RPMI8226 (cell line): Measurements from ENCODE around the gene MBOAT1.

ENCODE experiments used
- DNase-seq: peaks from one replicate; pipeline ENCODE4 v3.0.0-alpha.2; 2015

Gene MBOAT1

DNA sequence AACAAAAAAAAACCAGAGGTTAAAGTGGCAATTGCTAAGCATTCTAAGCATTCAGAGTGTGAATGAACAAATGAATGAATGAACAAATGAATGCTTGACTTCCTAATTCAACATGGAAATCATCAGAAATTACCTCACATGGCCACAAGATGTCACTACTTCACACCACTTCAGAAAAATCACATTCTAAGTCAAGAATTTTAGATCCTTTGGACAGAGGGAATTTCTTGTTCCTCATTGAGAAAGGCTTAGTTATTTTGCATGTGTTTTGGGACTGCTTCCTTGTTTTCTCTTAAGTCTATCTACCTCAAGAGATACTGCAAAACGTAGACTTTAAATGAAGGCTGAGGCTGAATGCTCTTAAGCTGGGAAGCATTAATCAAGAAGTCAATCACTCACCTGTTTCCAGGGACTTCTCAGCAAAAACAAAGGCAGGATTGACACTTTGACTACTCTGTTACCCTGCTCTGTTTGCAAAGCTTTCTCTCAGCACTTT, 120.2 kb downstream of the MBOAT1 start:
- DNase-seq: peak; percentile 48

DNA sequence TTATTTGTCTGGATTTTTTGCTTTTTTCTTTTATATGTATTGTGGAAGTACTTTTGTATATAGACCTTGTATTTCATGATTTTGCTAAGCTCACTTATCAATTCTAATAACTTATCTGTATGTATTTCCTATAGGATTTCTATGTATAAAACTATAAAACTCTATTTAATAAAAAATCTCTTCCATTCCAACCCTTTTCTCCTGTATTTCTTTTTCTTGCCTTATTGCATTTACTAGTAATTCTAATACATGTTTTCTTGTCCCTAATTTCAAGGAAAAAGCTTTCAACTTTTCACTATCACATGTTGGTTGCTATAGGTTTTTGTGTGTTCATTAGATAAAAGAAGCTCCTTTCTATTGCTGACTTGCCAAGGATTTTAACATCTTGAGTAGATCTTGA, 125.3 kb downstream of the MBOAT1 start:
- no peak for DNase-seq

DNA sequence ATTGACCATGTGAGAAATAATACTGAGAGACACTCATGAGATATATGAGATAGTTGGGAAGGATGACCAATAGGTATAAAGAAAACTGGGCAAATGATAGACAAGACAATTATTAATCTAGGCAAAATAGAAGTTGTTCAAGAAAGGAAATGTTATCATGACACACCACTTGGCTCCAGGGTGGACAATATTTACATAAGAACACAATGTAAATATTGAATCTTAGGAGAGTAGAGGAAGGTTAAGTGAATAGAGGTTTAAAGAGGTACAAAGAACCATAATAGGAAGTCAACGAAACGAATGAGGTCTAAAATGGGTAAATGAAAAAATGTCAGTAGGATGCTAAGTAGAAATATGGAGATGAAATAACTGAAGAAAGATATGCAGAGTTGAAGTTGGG, 126.5 kb downstream of the MBOAT1 start:
- DNase-seq: no peak

DNA sequence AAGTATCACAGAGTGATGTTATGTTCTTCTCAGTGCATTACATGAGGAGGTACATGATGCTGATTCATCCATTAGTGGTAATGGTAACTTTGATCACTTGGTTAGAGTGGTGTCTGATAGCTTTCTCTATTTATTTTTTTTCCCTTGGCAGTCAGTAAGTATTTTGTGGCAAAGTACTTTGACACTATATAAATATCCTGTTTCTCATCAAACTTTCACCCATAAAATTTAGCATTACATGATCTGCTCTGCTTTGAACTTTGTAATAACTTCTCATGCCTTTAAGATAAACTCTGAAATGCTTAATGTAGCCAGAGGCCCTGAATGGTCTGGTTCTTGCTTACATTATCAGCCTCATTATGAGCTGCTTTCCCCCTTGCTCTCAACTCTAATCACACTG, 127.9 kb downstream of the MBOAT1 start:
- DNase-seq: no peak

DNA sequence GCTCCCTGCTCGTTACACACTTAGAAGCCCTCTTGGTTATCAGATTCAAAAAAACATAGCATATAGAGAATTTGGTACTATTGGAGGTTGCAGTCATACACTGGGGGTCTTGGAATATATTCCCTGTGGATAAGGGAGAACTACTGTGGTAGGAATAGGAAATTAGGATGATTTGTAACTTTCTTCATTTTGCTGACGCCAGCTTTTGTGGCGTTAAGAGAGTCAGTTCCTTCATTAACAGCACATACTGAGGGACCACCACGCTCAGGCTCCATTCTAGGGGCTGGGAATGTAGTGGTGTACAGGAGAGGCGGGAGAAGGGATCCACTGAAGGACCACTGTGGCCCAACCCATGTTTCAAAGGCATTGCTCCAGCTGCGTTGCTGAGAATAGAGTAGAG, 140.3 kb downstream of the MBOAT1 start:
- DNase-seq: no peak

DNA sequence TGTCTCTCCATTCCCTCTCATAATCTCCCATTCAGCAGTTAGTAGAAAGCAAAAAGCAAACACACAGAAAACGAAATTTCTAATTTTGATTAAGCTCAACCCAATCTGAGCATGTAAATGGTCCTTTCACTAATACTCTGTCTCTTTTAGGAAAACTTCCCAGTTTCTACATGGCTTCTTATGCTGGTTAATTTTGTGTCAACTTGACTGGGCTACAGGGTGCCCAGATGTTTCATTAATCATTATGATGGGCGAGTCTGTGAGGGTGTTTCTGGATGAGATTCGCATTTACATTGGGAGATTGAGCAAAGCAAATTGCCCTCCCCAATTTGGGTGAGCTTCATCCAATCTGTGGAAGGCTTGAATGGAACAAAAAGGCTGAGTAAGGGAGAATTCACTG, 142.2 kb downstream of the MBOAT1 start:
- DNase-seq: no peak

DNA sequence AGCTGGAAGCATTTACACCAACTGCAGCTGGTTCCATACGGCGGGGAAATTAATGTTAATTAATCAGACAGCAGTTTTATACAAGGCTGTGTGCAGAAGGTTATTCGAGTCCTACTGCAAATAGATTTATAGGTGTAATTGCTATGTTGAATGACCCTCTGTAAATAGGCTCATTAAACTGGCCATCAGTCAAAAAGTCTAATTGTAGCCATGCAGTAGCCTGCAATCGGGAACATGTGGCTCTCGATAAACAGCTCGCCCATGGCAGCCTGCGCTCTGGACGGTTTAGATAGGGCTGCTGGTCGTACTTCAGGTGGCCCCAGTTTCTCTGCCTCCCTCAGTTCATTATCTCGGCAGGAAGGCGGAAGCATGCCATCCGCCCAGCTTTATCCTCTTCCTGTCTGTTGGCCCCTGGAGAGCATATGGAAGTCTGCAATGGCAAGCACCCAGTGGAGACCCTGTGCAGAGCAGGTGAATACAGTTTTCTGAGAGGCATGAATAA, 143.2 kb downstream of the MBOAT1 start:
- no peak for DNase-seq

DNA sequence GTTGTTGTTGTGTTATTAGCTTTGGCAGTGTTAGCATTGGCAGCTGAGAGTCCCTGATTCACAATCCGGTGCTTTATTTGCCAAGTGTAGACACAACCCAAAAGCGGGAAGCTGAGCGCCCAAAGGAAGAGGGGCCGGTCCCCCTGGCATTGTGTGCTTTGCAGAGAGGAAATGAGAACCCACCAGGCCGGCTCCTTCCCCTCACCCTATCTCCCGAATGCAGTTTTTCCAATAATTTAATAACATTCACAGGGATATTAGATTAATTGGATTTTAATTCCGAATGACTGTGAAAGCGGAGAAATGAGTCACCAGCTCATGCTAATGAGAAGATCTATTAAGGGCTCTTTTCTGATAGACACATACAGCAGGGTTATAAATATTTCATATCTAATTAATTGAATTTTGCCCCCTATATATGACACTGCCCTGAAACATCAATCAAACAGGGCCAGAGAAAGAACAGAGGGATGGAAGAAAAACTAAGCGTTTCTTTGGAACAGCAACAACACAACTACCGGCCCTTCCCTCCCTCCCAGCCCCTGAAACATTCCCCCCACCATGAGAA, 143.8 kb downstream of the MBOAT1 start:
- DNase-seq: no peak

DNA sequence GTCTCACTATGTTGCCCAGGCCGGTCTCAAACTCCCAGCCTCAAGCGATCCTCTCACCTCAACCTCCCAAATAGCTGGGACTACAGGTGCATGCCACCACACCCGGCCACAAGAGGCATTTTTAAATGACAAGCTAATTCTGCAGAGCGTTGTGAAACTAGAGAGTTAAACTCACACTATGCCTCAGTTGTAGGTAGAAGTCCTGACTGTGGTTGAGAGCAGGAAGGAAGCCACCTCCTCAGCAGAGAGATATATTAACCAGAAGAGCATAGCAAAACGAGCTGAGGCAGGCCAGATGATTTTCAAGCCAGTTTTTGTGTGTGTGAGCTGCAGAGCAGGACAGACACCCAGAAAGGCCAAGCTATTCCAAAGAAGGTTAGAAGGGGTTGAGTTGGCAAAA, 150.3 kb downstream of the MBOAT1 start:
- DNase-seq: no peak

DNA sequence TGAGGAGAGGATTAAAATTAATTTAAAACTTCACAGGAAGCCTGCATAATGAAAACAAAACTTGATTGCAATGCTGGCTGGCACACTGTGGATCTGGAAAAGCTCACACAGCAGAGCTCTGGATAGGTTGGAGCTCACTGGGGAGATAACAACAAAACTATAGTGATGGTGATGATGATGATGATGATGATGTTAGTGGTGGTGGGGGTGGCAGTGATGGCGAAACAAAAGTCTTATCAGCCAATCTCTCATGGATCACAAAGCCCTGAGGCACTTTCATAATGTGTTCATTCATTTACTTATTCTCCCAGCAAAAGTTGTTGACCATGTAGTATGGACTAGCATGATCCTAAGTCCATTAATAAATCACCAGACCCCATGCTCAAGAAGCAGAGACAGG, 152.0 kb downstream of the MBOAT1 start:
- DNase-seq: no peak

DNA sequence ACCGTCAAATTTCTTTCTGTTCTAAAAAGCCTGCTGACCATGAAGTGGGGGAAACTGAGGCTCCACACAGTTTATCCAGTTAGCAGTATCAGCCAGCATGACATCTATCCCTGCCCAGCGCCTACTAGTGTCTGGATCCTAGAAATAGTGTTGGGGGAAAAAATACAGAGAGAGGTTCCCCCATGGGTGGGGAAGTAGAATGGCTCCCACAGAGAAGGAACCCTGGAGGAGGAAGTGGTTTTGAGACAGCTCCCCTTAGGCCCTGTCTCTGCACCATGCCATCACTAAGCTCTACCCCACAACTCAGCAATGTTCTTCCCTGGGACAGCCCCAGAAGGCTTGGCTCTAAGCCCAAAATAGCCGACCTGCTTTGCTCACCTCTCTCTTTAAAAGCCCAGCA, 153.4 kb downstream of the MBOAT1 start:
- DNase-seq: peak; percentile 41

DNA sequence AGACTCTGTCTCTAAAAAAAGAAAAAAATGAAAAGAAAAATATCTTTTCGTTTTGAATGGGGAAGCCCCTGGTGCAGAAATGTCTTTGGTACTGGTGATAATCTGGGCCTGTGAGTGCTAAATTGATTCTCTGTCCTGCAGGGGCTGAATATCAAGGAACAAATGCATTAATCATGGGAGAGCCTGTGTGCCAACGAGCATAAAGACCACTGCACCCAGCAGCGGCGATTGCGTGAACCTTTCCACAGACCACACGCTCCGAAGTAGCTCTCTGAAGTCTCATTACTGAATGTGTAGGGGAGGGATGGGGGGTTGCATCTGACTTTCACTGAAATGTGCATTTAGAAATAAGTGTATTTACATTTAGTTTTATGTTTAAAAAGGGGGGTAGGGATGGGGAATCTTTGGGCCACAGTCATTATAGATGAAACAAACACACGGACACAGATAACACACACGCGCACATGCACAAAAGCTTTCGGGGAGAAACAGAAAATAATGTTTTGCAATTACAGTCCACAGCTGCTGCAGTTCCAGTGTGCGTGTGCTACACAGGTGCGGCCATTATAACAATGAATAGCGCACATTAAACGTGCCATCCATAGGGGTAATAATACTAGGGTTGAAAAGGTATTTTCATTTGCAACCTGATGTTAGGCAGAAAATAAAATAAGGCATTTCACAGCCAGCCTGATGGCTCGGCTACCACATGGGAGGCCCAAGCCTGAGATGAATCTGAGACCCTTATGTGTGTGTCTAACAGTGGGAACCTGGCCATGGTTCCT, 154.0 kb downstream of the MBOAT1 start:
- DNase-seq: no peak

DNA sequence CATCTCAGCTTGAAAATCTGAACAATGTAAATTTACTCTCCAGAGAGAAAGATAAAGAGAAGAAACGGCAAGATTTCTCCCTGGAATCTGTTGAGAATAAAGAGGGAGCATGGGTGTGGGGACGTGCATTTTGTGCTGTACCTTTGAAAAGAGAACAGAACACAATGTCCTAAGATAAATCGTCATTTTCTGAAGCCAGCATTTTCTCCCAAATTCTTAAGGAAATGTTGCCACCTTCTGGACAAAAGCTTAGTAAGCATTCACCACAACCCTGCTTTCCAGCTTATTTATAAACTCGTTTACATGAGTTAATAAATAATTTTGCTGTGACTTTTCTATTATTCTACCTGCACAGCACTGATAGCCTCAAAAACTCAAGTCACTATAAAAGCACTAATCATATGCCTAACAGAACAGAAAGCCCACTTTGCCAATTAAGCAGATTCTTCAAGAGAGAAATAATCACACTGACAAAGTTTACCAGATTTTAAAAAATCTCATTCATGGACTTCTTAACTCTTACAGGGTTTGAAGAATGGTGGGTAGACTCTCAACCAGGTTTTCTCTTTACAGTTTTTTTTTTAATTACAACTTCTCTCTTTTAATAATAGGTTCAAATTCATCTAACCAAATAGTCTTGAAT, 155.8 kb downstream of the MBOAT1 start:
- peak; percentile 63 for DNase-seq

DNA sequence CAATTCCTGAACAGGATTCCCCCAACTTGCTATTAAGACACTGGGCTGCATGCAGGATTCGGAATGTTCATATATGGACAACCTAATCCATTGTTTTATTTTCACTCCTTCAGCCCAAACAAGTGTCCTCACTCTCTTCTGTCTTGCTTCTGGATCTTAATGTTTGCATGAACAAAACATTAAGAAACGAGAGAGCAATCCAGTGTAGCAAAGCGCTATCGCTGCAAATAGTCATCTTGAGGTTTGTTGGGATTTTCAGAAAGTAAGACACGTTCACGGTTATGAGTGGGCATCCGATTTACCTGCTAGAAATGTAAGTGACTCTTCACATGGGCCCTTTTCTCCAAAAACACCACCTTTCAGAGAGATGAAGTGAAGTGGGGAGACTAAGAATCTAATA, 156.4 kb downstream of the MBOAT1 start:
- no peak for DNase-seq
